Erythroblast (primary cell): ENCODE results near the gene SYNPO.

Experiments
- GATA1 ChIP-seq: IDR thresholded peaks from 2 replicates; pipeline ENCODE4 v1.6.1; 2011; ENCODE audit warnings: low read depth, mild to moderate bottlenecking, control low read depth, low read length, moderate library complexity
- POLR2A ChIP-seq: IDR thresholded peaks from 2 replicates; pipeline ENCODE4 v1.6.1; 2011; ENCODE audit warnings: mild to moderate bottlenecking, low read length

DNA sequence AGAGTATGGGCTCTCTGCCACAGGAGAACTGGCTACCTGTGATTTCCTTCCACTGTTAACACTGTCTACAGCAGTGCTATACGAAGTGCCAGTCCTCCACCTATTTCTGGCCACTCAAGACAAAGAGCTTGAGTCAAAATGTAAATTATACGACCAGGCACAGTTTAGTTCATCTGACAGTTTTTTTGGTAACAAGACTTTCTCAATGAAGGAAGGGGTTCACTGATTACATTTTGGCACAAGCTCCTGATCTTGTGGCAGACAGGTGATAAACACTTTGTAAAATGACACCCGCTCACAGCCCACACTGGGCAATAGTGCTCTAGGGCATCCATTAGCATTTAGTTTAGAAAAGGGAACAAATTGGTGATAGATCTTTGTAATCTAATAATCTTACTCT, 51.8 kb downstream of the SYNPO start:
- TF ChIP-seq POLR2A (no peak), GATA1 (no peak)
